HG03095 (cell line): ENCODE results near the gene SLC25A6.
"Not testable (repeated sequence)": the region's sequence is repeated elsewhere in the genome, so short reads cannot be mapped to it uniquely, and the experiment has no call there.

Experiments
- ATAC-seq: cut with Tn5 transposase; IDR thresholded peaks from one replicate; pipeline ENCODE4 v1.9.1; 2021; ENCODE audit warnings: moderate library complexity; ENCODE audit not compliant: unreplicated experiment

Gene SLC25A6

GRCh38 chrX:1391707-1392375 is at the start of gene SLC25A6:
Gene SLC25A6 (minus strand): TSS chrX:1392113. CDS start chrX:1392009, 104 bp downstream.
- ATAC-seq: peak; percentile 97

- ATAC-seq: no peak
Observed at GRCh38 chrX:1440506-1440905, 48.6 kb upstream of the SLC25A6 start.

- no peak for ATAC-seq
Observed at GRCh38 chrX:1435241-1435895, 43.5 kb upstream of the SLC25A6 start.

- ATAC-seq: no peak
Observed at GRCh38 chrX:1434871-1435240, 42.9 kb upstream of the SLC25A6 start.

GRCh38 chrX:1433646-1434357 is 41.9 kb upstream of the SLC25A6 start:
- ATAC-seq: no peak

- ATAC-seq: no peak
Observed at GRCh38 chrX:1430451-1430850, 38.5 kb upstream of the SLC25A6 start.

GRCh38 chrX:1427756-1428155 is 35.8 kb upstream of the SLC25A6 start:
- ATAC-seq: no peak

GRCh38 chrX:1426321-1426720 is 34.4 kb upstream of the SLC25A6 start:
- not testable (repeated sequence) for ATAC-seq

- ATAC-seq: no peak
Observed at GRCh38 chrX:1425381-1425780, 33.5 kb upstream of the SLC25A6 start.

- ATAC-seq: no peak
Observed at GRCh38 chrX:1424147-1424851, 32.4 kb upstream of the SLC25A6 start.

- ATAC-seq: no peak
Observed at GRCh38 chrX:1423215-1423614, 31.3 kb upstream of the SLC25A6 start.

- ATAC-seq: no peak
Observed at GRCh38 chrX:1422135-1422465, 30.2 kb upstream of the SLC25A6 start.

GRCh38 chrX:1421433-1422134 is 29.7 kb upstream of the SLC25A6 start:
- no peak for ATAC-seq

GRCh38 chrX:1420371-1420770 is 28.5 kb upstream of the SLC25A6 start:
- no peak for ATAC-seq

- ATAC-seq: no peak
Observed at GRCh38 chrX:1419545-1420355, 27.8 kb upstream of the SLC25A6 start.

- no peak for ATAC-seq
Observed at GRCh38 chrX:1418901-1419544, 27.1 kb upstream of the SLC25A6 start.

- no peak for ATAC-seq
Observed at GRCh38 chrX:1417921-1418771, 26.2 kb upstream of the SLC25A6 start.

GRCh38 chrX:1416965-1417760 is 25.2 kb upstream of the SLC25A6 start:
- no peak for ATAC-seq
